ENCODE results near the gene OR2C1.

DNA sequence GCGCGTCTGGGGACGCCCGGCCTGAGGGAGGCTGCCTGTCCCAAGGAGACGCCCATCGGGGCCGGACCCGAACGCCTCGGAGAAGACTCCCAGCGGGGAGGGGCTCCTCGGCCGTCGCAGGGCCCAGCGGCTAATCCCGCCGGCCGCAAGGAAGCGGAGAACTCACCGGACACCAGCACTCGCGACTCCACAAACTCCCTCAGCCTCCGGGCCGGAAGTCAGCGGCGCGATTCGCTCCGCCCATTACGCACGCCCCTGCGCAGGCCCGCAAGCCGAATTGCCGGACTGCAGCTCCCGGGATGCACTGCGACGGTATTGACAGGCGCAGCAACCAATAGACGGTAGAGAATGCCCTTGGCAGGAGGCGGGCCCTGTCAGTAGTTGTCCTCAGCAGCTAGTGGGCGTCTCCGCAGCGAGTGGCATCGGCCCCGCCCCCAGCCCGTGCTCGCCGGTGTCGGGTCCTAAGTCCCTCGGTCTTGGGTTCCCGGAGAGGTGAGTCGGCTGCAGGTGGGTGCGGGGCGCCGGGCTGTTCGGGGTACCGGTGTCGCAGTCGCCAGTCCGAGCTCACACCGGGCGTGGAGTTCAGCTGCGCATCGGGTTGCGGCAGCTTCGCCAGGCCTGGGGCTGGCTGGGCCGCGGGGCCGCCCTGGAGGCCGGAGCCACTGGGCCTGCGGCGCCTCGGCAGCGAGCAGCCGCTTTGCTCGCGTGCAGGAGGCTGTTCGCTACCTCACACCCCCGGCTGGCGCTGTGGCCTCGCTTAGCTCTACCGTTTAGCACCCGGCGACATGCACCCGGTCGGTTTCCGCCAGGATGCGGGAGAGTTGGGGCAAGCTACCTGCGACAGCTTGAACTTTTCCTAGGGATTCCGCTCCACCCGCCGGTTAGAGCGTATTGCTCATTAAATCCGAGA, 45.3 kb downstream of the OR2C1 start, which contains the start of the genes ZNF174 and ZSCAN32:
- TF ChIP-seq EZH2 (IDR thresholded peaks at IDR 0.05; ENCODE audit: borderline replicate concordance) (no peak), EZH2phosphoT487 (IDR thresholded peaks at IDR 0.05; ENCODE audit: low read depth, severe bottlenecking, unreplicated experiment) (no peak), CTCF (IDR thresholded peaks at IDR 0.05; ENCODE audit: poor library complexity) (peak; percentile 9)
